Amniotic stem cell (primary cell): Measurements from ENCODE around the gene PRR36.
"Not testable (repeated sequence)": the region's sequence is repeated elsewhere in the genome, so short reads cannot be mapped to it uniquely, and the experiment has no call there.

ENCODE experiments used
- DNase-seq: peaks from one replicate; lab custom pipeline; 2025; lab: John Stamatoyannopoulos, UW

PRR36 gene

DNA sequence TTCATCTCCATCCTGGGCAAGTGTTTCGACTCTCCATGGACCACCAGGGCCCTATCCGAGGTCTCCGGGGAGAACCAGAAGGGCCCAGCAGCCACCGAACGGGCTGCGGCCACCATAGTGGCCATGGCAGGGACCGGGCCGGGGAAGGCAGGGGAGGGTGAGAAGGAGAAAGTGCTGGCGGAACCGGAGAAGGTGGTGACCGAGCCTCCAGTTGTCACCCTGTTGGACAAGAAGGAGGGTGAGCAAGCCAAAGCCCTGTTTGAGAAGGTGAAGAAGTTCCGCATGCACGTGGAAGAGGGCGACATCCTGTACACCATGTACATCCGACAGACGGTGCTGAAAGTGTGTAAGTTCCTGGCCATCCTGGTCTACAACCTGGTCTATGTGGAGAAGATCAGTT lies 24.8 kb upstream of the PRR36 start:
- no peak for DNase-seq

DNA sequence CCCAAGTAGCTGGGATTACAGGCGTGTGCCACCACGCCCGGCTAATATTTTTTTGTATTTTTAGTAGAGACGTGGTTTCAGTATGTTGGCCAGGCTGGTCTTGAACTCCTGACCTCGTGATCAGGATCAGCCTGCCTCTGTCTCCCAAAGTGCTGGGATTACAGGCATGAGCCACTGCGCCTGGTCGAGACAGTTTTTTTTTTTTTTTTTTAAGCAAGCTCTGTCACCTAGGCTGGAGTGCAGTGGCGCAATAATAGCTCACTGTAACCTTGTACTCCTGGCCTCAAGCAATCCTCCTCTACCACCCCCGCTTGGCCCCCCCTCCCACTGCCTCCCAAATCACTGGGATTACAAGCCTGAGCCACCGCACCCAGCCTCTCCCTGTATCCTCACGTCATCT lies 23.1 kb upstream of the PRR36 start:
- DNase-seq = no peak

DNA sequence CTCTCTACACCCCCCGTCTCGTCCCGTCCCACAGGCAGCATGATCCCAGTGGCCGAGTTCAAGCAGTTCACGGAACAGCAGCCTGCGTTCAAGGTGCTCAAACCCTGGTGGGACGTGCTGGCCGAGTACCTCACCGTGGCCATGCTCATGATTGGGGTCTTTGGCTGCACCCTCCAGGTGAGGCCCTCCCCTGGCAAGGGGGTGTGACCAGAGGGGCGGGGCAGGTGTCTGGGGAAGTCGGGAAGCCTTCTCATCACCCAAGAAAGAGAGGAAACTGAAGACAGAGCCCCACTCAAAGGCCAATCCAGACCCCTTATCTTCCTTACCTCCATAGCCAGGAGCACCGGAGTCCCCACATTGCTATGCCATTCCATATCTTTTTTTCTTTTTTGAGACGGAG lies 21.4 kb upstream of the PRR36 start:
- no peak for DNase-seq

DNA sequence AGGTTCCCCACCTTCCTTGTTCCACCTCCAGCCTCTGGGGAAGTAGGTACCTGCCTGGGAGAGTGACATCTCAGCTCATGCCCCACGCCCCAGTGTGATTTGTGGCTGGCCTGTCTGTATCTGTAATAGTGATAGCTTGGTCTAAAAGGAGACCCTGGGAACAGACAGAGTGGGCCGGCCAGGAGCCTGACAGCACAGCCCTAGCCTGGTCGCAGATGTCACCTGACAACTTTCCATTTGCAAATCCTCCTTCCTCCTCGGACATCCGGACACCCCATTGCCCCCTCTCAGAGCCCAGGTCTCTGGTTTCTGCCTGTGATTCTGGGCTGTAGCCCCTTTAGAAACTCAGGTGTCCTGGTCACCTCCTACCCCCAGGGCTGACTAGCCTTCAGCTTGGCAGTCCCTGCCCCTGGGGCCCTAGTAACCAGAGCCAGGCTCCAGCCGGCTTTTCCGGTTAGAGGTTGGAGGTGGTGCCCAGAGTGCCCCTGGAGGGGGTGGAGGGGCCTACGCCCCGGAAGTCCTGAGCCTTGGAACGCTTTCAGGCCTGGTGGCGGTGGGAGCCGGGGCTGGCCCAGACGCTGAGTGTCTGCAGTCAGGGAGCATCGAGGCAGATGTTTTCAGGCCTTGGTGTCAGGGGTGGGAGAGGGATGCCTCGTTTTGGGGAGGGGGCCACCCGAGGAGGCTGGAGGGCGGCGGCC lies 20.6 kb upstream of the PRR36 start:
- DNase-seq = no peak

DNA sequence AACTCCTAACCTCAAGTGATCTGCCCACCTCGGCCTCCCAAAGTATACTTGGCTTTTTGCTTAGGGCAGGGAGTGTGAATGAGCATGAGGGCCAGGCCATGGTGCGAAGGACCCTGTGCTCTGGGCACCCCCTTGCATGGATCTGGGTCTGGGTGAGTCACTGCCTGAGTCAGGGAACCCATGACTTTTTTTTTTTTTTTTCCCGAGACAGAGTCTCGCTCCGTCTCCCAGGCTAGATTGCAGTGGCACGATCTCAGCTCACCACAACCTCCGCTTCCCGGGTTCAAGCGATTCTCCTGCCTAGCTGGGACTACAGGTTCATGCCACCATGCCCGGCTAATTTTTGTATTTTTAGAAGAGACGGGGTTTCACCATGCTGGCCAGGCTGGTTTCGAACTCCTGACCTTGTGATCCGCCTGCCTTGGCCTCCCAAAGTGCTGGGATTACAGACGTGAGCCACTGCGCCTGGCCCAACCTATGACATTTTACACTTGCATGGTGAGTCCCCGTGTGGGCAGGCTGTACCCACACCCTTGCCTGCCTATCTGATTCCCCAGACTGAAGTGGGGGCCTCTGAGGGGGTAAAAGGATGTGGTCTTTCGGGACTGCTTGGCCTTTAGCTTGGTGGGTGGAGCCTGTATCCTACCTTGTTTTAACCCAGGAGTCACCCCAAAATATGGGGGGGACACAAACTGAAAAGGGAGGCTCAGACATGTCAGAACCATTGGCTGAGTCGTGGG lies 19.3 kb upstream of the PRR36 start:
- DNase-seq = not testable (repeated sequence)

DNA sequence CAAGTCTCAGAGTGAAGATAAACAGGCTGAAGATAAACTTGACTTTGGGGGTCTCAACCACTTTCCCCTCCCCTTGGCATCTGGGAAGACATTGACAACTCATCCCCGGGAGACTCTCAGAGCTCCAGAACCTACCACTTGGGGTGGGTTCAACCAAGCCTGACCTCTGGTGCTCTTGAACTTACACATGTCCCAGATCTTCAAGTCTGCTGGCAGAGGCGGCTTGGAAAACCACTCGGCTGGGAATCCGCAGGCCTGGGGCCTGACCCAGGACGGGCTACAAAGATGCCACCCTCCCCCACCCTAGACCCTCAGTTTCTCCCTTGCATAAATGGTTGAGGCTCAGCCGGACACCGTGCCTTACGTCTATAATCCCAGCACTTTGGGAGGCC lies 14.6 kb upstream of the PRR36 start:
- DNase-seq = no peak

DNA sequence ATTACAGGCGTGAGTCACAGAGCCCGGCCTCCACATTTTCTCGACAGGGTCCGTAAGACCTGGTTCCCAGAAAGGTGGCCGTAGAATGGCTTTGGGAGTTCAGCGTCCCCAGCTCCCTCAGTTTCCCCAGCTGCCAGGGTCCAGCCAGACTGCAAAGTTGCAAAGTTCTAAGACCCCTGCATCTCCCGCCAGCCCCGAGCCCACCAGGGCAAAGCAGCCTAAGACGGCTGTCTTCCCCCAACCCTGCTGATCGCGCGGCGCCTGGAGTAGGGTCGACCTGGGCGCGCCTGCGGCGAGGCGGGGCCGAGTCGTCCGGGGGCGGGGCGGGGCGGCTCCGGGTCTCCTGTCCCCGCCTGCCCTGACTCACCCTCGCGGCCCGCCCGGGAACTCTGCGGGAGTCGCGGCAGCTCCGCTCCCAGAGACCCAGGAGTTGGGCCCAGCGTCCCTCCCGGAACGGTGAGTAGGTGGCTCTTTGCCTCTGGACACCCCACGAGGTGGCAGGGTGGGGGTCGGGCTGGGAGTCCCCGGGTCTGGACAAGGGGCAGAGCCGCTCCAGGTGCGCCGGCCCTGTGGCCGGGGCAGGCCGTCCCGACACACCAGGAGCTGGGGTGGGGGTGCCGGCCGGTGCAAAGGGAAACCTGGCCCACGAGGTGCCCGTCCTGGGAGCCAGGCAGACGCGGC lies 14.1 kb upstream of the PRR36 start, which contains the start of gene LRRC8E:
Gene LRRC8E, plus strand, starts transcription at position 366 of the 681 bp plus-strand sequence. CDS start 7,094 bp downstream, outside the sequence.
- peak; percentile 53 for DNase-seq

DNA sequence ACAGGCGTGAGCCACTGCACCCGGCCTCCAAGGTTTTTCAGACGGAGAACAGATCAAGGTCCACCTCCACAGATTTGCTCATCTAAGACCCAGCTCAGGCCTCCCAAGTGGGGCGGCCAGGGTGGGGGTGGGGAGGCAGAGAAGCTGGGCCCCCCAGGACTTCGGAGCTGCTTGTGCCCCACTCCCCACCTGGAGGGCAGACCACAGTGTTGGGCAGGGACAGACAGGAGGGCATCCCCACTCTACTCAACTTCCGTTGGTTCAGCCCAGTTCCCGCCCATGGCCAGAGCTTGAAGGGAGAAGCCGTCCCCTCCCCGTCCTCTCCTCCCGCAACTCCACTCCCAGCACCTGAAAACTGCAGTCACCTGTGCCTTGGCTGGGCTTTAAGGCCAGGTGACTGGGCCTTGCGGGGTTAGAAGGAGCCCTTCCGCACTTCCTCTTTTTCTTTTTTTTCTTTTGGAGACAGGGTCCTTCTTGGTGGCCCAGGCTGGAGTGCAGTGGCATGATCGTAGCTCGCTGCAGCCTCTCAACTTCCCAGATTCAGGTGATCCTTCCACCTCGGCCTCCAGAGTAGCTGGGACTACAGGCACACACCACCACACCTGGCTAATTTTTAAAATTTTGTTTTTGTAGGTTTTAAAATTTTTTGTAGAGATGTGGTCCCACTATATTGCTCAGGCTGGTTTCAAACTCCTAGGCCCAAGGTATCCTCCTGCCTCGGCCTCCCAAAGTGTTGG lies 13.4 kb upstream of the PRR36 start:
- no peak for DNase-seq

DNA sequence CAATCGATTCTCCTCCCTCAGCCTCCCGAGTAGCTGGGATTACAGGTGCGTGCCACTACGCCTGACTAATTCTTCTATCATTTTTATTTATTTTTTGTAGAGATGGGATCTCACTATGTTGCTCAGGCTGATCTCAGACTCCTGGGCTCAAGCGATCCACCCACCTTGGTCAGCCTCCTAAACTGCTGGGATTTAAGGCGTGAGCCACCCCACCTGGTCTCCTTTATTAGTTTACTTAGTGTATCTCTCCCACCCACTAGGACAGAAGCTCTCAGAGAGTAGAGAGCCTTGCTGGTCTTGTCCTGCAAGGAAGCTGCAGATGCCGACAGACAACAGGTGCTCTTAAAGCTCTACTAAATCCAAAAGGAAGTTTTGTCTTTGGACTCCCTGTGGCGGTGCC lies 11.6 kb upstream of the PRR36 start:
- DNase-seq = no peak

DNA sequence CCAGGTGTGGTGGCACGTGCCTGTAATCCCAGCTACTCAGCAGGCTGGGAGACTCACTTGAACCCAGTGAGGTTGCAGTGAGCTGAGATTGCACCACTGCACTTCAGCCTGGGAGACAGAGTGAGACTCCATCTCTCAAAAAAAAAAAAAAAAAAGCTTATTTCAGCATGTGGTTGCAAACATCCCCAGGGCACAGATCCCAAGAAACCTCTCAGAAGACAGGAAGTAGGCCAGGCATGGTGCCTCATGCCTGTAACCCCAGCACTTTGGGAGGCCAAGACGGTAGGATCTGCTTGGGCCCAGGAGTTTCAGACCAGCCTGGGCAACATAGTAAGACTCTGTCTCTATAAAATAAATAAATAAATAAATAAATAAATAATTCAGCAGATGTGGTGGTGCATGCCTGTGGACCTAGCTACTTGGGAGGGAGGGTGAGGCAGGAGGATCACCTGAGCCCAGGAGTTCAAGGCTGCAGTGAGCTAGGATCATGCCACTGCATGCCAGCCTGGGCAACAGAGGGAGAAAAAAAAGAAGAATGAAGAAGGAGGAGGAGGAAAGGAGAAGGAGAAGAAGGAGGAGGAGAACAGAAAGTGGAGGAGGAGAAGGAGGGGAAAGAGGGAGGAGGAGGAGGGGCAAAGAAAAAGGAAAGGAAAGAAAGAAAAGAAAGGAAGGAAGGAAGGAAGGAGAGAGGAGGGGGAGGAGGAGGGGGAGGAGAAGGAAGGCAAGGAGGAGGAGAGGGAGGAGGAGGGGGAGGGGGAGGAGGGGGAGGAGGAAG lies 9.8 kb upstream of the PRR36 start:
- no peak for DNase-seq

DNA sequence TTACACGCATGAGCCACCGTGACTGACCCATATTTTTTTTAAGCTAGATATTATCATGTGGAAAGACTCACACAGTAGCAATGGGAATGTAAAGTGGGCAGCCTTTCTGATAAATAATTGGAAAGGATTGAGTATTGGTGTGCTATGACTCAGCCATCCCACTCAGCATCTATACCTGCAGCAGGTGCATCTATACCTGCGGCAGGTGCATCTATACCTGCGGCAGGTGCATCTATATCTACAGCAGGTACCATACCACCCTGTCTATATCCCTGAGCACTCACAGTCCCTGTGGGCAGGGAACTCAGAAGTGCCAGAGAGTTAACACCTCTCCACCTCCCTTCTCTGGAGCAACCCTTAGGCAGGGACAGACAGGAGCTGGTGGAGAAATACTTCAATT lies 8.9 kb upstream of the PRR36 start:
- DNase-seq = no peak

DNA sequence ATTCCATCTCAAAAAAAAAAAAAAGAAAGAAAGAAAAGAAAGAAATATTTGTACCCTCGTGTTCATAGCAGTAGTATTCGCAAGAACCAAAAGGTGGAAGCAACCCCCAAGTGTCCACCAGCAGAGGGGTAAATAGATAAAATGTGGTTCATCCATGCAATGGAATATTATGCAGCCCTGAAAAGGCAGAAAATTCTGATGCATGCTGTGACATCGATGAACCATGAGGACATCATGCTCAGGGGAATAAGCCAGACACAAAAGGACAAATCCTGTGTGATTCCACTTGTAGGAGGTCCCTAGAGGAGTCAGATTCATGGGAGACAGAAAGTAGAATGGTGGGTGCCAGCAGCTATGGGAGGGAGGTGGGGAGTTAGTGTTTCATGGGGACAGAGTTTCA lies 7.7 kb upstream of the PRR36 start:
- no peak for DNase-seq

DNA sequence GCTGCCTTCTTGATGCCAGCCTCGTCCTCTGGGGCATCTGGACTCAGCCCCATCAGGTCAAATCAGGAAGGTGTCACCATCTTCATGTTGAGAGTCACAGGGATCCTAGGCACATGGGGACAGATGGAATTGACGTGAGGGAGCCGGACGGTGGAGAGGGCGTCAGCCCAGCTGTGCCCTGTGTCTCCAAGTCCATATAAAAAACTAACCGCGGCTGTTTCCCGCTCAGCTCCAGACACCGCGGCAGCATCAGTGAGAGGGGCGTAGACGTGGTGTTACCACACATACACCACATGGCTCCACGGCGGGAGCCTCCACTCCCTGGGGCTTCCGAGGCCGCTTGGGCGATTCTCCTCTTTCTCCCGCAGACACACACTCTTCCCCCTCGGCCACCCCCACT lies 5.6 kb upstream of the PRR36 start:
- no peak for DNase-seq

DNA sequence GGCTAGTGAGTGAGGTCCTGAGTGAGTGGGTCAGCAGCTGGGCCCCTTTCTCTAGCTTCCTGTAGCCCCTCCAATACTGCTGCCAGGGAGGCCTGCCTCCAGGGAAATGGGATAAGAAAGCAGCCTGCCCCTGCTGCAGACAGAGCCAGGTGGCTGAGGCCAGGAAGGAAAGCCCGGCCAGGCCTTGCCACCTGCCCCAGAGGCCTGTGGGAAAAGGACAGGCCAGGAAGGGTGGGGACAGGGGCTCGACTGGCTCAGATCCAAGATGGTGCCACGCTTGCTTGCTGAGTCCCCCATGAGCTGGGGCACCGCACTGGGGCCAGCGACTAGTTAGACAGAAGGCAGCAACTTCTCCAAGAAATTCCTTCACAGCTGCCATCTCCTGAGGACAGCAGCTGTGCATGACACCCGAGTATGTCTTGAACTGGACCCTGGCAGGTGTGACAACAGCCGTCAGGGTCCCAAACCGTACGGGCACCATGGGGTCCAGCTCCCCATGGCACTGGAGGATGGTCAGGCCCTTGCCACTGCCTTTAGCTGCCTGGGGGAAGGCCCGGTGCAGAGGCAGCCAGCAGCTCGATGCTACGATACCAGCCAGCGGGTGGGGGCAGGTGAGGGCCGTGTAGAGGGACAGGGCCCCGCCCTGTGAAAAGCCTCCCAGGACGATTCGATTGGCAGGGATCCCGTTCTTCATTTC lies 5.1 kb upstream of the PRR36 start:
- no peak for DNase-seq

DNA sequence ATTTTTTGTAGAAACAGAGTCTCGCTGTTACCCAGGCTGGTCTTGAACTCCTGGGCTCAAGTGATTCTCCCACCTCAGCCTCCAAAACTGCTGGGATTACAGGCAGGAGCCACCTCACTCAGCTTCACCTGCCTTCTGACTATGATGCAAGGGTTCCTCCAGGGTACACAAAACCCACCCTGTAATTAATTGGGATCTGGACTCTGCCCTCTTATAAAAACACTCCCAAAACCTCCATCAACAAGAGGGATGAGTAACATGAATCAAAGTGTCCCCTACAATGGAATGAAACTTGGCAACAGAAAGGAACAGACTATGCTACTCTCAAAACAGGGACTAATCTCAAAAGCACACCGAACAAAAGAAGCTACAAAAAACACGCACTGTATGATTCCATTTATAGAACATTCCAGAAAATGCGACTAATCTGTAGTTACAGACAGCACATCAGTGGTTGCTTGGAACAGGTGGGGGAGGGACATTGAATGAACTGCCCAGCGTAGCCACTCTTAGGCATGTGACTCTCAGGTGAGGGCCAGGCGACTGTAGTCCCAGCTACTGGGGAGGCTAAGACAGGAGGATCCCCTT lies 3.2 kb upstream of the PRR36 start:
- DNase-seq = no peak

DNA sequence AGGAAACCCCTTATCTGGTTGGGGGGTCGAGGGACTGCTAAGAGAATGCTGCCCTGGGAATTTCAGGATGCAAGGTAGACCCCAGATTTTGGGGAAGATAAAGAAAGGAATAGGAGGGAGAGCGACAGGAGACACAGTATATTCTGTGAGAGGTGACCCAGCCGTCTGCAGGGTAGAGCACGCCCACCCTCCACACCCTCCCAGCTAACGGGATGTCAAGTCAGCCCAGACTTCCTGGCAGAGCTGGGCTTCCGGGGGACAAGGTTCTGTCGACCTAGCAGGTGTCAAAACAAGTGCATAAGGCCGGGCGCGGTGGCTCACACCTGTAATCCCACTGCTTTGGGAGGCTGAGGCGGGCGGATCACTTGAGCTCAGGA lies 695 bp upstream of the PRR36 start:
- no peak for DNase-seq

DNA sequence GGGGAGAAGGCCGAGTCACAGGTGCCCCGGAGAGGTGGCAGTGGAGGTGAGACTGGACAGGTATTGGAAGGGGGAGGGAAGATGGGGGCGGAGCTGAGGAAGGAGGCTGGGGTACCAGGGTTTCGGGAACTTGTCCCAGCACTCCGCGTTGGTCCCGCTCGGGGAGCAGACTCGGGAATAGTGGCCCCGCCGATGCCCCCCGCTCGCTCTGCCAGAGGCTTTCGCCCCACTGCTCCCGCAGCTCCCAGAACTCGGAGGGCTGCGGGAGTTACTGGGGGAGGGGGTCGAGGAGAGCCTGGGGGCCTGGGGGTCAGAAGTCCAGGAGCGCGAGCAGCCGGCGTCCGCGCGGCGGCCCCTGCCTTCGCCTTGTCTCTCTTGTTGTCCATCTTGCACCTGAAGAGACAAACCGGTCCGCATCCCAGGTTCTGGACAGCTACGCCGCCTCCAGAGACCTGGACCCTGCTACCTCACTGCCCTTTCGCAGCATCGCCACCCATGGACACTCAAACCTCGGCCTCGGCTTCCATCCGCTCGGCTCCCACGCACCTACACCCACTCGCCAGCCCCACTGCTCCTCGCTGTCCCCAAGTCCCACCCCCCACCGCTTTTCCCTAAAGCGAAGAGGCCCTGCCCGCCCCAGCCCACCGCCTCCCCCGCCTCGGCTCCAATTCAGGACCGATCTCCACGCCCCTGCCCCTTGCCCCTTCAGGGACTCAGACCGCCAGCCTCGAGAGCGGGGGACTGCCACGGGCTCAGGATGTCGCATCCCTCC lies 700 bp downstream of the PRR36 start:
- no peak for DNase-seq

DNA sequence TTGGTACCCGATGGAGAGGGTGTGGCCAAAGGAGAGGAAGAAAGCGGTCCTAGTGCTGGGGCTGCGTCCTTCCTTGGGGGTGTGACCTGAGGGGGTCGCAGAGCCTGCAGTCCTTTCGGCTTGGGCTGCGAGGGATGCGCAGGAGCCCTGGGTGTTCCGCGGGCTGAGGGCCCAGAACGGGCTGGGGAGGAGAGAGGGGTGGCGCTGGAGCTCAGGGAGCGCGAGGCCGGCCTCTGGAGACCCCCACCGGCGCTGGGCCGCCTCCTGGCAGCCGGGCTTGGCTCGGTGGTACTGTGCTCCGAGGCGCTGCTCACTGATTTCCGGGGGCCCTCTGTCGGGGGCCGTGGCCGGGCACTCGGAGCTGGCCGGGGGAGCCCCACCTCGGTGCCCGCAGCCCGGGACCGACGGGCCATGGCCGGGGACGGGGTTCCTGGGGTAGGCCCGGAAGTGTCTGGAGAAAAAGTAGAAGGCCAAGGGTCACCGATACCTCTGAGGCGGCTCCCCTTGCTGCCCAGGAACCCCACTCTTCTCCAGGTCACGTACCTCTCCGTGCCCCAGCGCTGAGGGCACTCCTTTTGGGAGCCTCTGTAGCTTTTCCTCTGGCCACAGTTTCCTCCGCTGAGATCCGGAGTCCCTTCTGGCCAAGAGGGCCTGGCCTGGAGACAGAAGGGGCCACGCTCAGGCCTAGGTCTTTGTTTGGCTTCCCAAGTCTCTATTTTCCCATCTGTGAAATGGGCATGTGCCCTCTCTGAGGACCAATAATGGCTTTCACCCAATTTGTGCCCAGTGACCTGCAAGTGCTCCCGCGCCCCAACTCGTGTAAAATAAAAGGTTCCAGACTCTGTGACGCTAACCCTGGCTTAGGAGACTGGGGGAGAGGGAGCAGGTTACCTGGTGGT lies 1.6 kb downstream of the PRR36 start:
- DNase-seq = no peak
